Measurements from ENCODE around the gene DNAJC30.

Gene DNAJC30

DNA sequence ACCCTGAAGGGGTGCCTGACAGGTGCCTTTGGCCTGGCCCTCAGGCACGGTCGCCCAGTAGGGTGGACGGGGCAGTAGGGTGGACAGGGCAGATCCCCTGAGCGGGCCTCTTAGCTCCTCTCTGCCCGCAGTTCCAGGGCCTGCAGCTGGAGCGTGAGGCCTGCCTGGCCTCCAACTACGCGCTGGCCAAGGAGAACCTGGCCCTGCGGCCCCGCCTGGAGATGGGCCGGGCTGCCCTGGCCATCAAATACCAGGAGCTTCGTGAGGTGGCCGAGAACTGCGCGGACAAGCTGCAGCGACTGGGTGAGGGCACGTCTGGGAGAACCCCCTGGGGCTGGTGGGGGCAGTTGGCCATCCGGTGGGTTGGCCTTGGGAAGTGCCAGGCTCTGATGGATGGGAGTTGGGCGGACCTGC, 14.0 kb downstream of the DNAJC30 start:
- H3K4me3 ChIP-seq (ENCODE audit: low read length): peak overlapping the region; percentile 80; the same call in 1 of the 2 replicates

DNA sequence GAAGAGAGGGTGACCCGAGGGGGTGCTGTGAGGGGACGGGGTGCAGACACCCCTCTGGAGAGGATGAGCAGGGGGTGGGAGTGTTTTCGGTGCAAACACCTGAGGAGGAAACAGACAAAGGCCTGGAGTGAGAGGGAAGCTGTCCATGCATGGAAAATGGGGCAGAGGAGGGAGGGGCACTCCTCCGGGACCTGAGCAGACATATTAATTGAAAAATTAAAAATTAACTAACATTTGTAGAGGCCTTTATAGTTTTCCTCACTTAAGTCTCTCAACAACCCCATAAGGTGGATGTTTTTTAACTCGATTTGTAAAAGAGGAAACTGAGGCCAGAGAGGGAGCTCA, 14.4 kb downstream of the DNAJC30 start:
- H3K4me2 ChIP-seq (ENCODE audit: low read length): peak overlapping the region; percentile 74
- peaks cover 9% of the 10 kb centered on the region; the same call in 1 of the 2 replicates for H3K27me3 ChIP-seq (ENCODE audit: low read depth, low read length)
- peak overlapping the region; percentile 45; the same call in 1 of the 2 replicates for H2AFZ ChIP-seq (ENCODE audit: low read depth, low read length)
- no peaks in the 10 kb centered on the region for H3K9me3 ChIP-seq (ENCODE audit: insufficient read depth, low read length)
- H3K4me3 ChIP-seq (ENCODE audit: low read length): peak overlapping the region; percentile 80
- H3K9ac ChIP-seq (ENCODE audit: low read length): peak overlapping the region; percentile 61; the same call in 1 of the 2 replicates
- H3K4me1 ChIP-seq (ENCODE audit: low read length): peaks cover 8% of the 10 kb centered on the region; the same call in 1 of the 2 replicates
- H3K27ac ChIP-seq (ENCODE audit: low read length): no peak overlapping the region
- H3K36me3 ChIP-seq (replicated peaks; ENCODE audit: low read depth, low read length): no peaks in the 10 kb centered on the region
- H4K20me1 ChIP-seq (ENCODE audit: insufficient read depth, low read length): no peaks in the 10 kb centered on the region
- TF ChIP-seq EZH2phosphoT487 (IDR thresholded peaks at IDR 0.05; ENCODE audit: low read depth): no peak
- TF ChIP-seq, protein P1, sequence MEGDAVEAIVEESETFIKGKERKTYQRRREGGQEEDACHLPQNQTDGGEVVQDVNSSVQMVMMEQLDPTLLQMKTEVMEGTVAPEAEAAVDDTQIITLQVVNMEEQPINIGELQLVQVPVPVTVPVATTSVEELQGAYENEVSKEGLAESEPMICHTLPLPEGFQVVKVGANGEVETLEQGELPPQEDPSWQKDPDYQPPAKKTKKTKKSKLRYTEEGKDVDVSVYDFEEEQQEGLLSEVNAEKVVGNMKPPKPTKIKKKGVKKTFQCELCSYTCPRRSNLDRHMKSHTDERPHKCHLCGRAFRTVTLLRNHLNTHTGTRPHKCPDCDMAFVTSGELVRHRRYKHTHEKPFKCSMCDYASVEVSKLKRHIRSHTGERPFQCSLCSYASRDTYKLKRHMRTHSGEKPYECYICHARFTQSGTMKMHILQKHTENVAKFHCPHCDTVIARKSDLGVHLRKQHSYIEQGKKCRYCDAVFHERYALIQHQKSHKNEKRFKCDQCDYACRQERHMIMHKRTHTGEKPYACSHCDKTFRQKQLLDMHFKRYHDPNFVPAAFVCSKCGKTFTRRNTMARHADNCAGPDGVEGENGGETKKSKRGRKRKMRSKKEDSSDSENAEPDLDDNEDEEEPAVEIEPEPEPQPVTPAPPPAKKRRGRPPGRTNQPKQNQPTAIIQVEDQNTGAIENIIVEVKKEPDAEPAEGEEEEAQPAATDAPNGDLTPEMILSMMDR (IDR thresholded peaks at IDR 0.05; ENCODE audit: low read depth, low read length): no peak
- H3K79me2 ChIP-seq (ENCODE audit: low read length): no peaks in the 10 kb centered on the region

More for the DNA sequence above, 14.0 kb downstream of the DNAJC30 start:
- H3K36me3 ChIP-seq (replicated peaks; ENCODE audit: low read depth, low read length): no peaks in the 10 kb centered on the region
- no peak overlapping the region for H3K27ac ChIP-seq (ENCODE audit: low read length)
- H3K79me2 ChIP-seq (ENCODE audit: low read length): no peaks in the 10 kb centered on the region
- H3K27me3 ChIP-seq (ENCODE audit: low read depth, low read length): peaks cover 9% of the 10 kb centered on the region; the same call in 1 of the 2 replicates
- no peak overlapping the region for H2AFZ ChIP-seq (ENCODE audit: low read depth, low read length)
- peaks cover 8% of the 10 kb centered on the region; the same call in 1 of the 2 replicates for H3K4me1 ChIP-seq (ENCODE audit: low read length)
- no peak overlapping the region for H3K9ac ChIP-seq (ENCODE audit: low read length)
- H4K20me1 ChIP-seq (ENCODE audit: insufficient read depth, low read length): no peaks in the 10 kb centered on the region
- H3K4me2 ChIP-seq (ENCODE audit: low read length): peak overlapping the region; percentile 74; the same call in 1 of the 2 replicates
- no peak for TF ChIP-seq EZH2phosphoT487 (IDR thresholded peaks at IDR 0.05; ENCODE audit: low read depth)
- TF ChIP-seq, protein P1 (IDR thresholded peaks at IDR 0.05; ENCODE audit: low read depth, low read length): no peak
- H3K9me3 ChIP-seq (ENCODE audit: insufficient read depth, low read length): no peaks in the 10 kb centered on the region

DNA sequence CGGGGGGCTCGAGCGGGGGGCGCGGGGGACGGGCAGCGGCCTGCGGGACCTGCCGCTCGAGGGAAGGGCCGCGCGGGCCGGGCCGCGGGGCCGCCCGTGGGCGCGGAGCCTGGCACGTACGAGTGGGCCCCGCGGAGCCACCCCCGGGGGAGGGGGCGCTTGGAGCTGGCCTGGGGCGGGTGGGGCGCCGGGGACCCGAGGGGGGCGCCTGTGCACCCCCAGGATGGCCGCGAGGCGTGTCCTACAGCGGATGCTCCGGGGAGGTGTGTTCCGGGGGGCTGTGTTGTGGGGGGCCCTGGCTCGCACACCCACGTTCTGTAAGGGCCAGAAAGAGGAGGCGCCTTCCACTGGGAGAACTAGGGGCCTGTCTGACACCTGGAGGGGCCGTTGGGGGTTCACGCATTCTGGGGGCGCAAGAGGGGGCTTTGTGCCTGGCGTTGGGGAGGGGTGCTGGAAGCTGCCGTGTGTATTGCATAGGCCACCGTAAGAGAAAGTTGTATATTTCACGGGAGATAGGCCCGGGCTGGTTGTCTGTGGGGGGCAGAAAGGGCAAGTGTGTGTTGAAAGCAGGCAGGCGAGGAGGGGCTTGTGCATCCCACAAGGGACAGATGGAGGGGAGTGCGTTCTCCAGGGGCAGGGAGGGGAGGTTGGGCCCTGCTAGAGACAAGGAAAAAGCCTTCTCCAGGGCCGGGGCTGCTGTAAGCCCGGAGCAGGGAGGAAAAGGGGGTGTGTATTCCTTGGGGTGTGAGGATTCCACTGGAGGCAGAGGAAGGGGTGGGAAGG, 15.0 kb downstream of the DNAJC30 start:
- peak overlapping the region; percentile 74 for H3K4me2 ChIP-seq (ENCODE audit: low read length)
- H3K9ac ChIP-seq (ENCODE audit: low read length): peak overlapping the region; percentile 61

More for the DNA sequence above, 15.0 kb downstream of the DNAJC30 start:
- Histone ChIP-seq H2AFZ (ENCODE audit: low read depth, low read length) (peak overlapping the region; percentile 45; the same call in 1 of the 2 replicates), H3K27ac (ENCODE audit: low read length) (no peak overlapping the region), H4K20me1 (ENCODE audit: insufficient read depth, low read length) (no peaks in the 10 kb centered on the region), H3K27me3 (ENCODE audit: low read depth, low read length) (peaks cover 9% of the 10 kb centered on the region; the same call in 1 of the 2 replicates), H3K4me3 (ENCODE audit: low read length) (peak overlapping the region; percentile 80), H3K4me1 (ENCODE audit: low read length) (peaks cover 8% of the 10 kb centered on the region; the same call in 1 of the 2 replicates), H3K79me2 (ENCODE audit: low read length) (no peaks in the 10 kb centered on the region), H3K36me3 (replicated peaks; ENCODE audit: low read depth, low read length) (no peaks in the 10 kb centered on the region), H3K9me3 (ENCODE audit: insufficient read depth, low read length) (no peaks in the 10 kb centered on the region)
- TF ChIP-seq, protein P1 (IDR thresholded peaks at IDR 0.05; ENCODE audit: low read depth, low read length): no peak
- no peak for TF ChIP-seq EZH2phosphoT487 (IDR thresholded peaks at IDR 0.05; ENCODE audit: low read depth)

All from OCI-LY3 (cell line).